NCI-H446 (cell line): ENCODE measurements around the gene INAVA.

Experiments
- DNase-seq, 2 experiments: peaks; one replicate each; lab custom pipeline; 2025; lab: John Stamatoyannopoulos, UW

INAVA gene

DNA sequence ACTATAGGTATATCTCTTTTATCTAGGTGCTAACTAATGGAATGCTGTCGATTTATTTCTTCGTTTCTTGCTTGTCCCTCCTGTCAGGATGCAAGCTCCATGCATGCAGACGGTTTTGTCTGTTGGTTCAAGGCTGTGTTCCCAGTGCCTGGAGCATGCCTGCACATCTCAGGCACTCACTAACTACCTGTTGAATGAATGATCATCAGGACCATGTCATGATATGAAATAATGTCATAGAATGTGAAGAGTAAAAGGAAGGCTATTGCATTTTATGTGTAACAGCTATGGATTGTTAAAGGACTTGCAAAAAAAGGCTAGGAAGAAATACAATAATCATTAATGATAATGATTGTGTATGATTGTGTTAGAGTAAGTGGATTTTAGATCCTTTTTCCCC lies 17.7 kb upstream of the INAVA start:
- DNase-seq = no peak

DNA sequence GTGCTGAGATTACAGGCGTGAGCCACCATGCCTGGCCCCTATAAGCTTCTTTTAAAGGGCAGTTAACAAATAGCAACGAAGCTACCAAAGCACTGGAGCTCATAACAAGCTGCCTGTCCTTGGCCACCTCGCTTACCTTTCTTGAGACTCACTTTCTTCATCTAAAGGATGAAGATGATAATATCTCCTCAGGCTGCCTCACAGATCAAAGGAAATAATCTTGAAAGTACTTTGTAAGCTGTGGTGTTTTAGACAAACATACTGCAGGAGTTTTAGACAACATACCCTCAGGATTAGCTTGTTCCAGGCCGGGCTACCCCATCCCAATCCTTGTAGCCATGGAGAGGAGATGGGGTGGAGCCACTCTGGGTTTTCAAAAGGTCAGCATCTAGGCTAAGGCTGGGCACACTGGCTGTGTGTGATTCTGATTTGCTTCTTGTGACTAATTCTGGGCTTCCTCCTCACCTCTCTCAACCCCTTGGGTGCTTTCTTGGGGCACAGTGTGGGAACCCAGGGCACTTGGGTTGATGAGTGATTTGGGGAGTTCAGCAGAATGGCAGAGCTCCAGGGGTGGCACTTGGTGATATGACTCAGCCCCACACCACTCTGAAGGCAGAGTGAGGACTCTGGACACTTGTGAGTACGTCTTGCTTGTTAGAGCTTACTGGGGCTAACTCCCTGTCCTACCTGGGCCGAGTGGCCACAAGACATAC lies 16.7 kb upstream of the INAVA start:
- DNase-seq = no peak

GRCh38 chr1:200880212-200880611 lies 14.5 kb upstream of the INAVA start:
- no peak for DNase-seq

DNA sequence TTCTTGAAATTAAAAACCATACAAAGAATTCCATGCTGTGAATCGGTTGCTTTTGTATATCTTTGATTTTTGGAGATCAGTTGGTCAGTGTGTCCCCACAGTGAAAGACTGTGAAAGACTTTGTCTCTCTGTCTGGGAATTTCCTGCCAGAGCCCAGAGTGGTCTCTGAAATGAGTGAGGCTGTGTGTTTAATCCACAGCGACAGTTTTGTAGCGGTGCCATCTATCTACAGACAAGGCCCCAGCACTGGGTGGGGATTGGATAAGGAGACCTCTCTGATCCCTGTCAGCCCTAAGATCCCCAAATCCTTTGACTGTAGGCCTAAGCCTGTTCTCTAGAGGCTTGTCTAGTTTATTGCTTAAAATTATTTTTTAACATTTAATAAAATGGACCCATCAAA lies 11.6 kb upstream of the INAVA start:
- DNase-seq = no peak

DNA sequence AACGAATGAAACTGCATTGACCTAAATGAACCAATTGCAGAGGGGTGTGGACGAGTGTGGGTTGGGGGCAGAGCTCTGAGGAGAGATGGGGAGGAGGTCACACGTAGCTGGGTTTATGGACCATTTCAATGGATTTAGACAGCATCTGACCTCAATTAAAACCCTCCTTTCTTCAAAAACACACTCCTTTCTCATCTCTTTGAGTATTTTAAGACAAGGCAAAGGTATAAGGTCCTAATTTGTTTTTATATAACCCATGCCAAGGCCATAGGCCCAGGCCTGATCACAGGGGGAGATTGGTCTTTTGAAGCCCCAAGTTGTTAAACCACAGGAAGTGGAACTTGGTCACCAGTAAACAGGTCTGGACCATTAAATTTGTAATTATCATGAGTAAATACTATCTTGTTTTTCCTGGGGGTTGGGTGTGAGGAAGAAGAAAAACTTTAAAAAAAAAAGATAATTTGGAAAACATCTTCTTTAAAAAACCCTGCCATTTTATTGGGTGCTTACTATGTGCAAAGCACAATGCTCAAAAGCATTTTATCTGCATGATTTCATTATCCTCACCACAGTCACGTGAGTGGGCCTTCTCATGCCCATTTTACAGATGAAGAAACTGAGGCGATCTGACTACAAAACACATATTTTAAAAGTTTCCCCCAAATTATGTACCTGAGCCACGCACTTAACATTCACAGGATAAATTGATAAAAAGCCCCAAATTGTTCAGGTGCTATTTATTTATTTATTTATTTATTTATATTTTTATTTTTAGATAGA lies 8.9 kb upstream of the INAVA start:
- no peak for DNase-seq

GRCh38 chr1:200886594-200886993 lies 8.1 kb upstream of the INAVA start:
- DNase-seq = no peak

GRCh38 chr1:200887036-200887435 lies 7.7 kb upstream of the INAVA start:
- no peak for DNase-seq

GRCh38 chr1:200887772-200888348 lies 6.8 kb upstream of the INAVA start:
- DNase-seq = no peak

DNA sequence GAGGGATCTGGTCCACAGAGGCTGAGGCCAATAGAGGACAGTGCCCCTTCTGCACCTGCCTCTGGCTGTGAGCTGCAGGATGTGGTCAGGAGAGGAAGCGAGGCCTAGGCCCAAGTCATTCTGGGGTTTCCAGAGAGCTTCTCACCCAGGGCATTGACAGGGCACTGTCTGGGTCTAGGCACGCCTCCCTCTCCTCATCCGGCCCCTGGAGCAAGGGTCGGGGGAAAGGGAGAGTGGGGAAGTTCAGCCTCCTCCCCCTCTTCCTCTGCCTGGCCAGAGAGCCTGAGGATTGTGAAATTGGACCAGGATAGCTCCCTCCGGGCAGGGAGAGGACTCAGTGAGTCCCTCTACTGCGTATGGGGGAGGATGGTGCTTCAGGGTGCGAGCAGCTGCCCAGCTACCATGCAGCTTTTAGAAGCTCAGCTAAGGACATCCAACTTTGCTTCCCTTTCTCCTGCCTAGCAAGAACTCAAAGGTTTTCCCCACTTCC lies 6.3 kb upstream of the INAVA start:
- DNase-seq = no peak

- no peak for DNase-seq
Measured at GRCh38 chr1:200889571-200889970, 5.1 kb upstream of the INAVA start.

DNA sequence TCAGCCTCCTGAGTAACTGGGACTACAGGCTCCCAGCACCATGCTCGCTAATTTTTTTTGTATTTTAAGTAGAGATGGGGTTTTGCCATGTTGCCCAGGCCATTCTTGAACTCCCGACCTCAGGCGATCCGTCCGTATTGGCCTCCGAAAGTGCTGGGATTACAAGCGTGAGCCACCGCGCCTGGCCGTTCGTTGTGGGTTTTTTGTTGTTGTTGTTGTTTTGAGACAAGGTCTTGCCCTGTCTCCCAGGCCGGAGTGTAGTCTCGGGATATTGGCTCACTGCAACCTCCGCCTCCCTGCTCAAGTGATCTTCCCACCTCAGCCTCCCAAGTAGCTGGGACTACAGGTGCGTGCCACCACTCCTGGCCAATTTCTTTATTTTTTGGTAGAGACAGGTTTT lies 4.7 kb upstream of the INAVA start:
- no peak for DNase-seq

DNA sequence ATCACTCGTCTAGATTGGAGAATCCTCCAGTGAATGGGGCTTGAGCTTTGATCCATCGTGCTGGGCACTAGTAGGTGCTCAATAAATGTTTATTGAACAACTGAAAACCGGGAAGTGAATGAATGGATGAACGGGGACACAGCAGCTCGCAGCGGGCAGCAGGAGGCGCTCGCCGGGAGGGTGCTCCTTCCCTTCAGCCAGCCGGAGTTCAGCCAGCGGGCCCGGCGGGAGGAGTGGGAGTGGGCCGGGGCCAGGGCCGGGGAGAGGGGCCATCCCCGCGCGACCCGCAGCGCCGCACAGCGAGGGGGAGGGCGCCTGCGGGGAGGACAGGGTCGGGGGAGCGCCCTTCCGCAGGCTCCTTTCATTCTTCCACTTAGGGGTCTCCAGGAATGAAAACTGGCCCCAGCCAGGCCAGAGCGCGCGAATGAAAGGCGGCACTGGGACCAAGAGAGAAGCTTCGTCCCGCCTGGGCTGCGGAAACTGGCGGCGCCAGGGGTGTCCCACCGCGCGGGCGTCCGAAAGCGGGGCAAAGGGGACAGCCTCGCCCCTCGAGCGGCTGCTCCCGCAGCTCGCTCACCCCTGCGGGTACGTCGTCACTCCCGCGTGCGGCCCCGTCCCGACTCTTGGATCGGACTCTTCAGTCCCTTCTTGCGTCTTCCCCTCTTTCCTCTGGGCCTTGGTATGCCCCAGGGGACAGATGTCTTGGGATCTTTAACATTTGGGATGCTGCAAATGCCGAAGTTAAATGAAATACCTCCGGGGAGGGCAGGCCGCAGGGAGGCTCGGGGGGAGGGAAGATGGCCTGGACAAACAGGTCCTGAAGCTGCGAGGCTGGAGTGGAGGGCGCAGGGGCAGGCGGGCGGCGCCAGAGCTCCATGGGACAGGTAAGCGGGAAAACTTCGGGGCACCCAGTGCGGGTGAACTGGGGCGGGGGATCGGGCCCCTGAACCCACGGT lies 3.6 kb upstream of the INAVA start:
- DNase-seq = no peak

GRCh38 chr1:200891774-200892157 lies 2.9 kb upstream of the INAVA start:
- no peak for DNase-seq

DNA sequence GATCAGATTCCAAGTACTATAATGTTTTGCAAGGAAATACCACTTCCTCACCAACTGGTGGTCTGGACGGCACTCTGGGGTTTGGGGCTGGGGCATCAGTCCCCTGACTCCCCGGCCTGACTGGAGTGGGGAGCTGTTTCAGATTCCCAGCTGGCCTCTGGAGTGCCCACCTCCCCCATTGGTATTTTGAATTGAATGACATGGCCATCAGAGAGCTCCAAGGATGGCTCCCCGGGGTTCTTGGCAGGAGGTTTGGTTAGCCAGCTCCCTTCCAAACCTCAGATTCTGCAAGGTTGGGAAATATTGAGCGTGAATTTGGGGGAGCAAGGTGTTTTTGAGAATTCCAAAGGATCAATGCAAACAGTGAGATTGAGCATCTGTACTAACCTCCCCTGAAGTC lies 2.2 kb upstream of the INAVA start:
- DNase-seq = no peak

GRCh38 chr1:200892958-200893357 lies 1.7 kb upstream of the INAVA start:
- no peak for DNase-seq

DNA sequence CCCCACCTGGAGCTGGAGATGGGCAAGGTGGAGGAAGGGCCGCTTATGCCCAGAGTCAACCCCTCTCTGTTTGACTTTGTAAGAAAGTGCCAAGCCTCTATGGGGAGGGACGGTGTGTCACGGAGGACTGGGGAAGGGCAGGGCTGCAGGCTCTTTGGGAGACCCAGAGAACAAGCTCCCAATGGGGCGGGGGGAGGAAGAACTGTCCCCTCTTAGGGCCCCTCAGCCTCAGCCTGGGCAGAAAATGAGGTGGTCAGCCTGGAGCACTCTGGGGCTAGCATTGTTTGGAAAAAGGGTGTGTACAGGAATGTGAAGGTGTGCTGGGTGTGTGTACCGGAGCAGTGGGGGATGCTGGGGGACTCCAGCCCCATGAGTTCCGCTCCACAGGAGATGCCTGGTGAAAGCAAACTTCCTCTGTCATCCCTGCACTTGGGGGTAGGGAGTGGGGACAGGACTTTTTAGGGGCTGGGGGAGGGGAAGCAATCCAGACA lies 1.2 kb upstream of the INAVA start:
- DNase-seq = no peak

- DNase-seq = no peak
Measured at GRCh38 chr1:200895443-200895789, 716 bp downstream of the INAVA start.

DNA sequence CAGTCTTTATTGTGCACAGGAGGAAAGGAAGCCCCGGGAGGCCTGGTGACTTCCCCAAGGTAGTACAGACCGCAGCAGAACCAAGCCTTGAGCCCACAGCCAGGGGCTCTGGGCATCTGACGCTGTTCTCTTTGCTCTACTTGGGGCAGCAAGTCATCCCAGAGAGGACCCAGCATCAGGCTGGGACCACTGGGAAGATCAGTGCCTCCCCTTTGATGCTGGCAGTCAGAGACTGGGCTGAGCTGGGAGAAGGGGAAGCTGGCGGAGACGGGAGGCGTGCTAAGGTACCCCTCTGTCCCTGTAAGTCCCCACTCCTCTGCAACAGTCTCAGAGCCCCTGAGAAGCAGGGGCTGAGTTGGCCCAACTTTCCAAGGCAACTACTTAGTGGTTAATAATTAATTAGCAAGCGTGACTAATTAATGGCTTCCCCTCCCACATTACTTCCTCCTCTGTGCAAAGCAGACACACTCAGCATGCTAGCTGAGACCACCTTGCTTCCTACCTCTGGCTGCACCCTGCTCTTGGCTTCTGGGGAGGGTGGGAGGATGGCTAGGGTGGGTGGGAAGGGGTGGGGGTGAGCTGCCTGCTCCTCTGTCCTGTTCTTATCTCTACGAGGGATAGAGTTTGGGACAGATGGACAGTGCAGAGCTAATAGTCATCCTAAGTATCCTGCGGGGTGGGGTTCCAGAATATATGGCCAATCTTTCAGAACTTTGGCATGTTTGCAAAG lies 1.3 kb downstream of the INAVA start:
- DNase-seq = no peak

DNA sequence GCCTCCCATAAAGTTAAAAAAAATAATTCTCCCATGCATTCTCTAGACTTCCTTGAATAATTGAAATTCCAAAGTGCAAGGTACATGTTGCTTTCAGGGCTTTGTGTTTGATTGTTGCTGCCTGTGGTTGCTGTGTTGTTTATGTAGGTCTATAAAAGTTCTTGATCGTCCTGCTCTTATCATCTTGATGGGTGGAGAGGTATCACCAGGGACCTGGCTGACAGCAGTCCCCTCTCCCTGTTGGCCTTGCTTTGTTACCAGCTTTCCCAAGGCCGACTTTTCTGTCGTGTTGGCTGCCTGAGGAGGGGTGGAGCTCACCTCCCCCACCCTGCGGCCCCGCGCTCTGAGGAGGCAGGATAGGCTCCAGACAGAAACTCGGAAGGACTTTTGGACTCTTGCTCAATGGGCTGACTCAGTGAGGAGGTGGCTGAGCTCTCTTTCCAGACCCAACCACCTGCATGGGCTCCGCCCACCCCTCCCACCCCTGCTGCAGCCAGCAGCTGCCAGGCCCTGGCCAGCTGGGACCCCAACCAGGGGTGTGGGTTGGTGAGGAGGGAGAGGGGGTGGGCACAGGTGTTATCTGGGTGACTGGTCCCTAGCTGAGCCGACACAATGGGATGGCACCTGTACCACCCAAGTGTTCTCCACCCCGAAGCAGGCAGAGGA lies 2.0 kb downstream of the INAVA start:
- DNase-seq = no peak

- no peak for DNase-seq
Measured at GRCh38 chr1:200897259-200897658, 2.6 kb downstream of the INAVA start.

DNA sequence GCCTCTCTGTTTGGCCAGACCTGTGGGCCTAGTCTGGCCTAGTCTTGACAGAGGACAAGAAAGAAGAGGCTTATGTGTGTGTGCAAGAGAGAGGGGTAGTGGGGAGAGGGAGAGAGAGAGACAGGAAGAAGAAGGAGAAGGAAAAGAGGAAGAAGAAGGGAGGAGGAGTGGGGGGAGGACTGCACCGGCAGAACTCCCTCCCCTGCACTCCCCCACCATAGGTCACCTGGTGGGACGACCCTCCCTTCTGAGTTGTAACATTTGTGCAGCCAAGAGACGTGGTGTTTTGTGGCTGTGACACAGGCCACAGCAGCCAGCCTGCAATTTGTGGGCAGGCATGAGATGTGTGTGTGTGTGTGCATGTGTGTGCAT lies 4.3 kb downstream of the INAVA start:
- DNase-seq = no peak
